ENCODE data around the gene UHMK1.

GRCh38 chr1:162578071-162578700 is 80.6 kb downstream of the UHMK1 start:
- TF ChIP-seq YY1 (IDR thresholded peaks at IDR 0.05; ENCODE audit: insufficient read depth, insufficient read length) (no peak), ZNF274 (IDR thresholded peaks at IDR 0.05; ENCODE audit: low read depth, low read length) (no peak)
